Measurements from ENCODE around the gene HBEGF. TPM values are rescaled to one million over a fixed set of nuclear protein-coding genes. Genes with fewer than 3 reads are reported as not detected.

HBEGF gene
- total and polyA plus RNA-seq, 10 donors = 1.2 to 16.2 (median 6.9) TPM

DNA sequence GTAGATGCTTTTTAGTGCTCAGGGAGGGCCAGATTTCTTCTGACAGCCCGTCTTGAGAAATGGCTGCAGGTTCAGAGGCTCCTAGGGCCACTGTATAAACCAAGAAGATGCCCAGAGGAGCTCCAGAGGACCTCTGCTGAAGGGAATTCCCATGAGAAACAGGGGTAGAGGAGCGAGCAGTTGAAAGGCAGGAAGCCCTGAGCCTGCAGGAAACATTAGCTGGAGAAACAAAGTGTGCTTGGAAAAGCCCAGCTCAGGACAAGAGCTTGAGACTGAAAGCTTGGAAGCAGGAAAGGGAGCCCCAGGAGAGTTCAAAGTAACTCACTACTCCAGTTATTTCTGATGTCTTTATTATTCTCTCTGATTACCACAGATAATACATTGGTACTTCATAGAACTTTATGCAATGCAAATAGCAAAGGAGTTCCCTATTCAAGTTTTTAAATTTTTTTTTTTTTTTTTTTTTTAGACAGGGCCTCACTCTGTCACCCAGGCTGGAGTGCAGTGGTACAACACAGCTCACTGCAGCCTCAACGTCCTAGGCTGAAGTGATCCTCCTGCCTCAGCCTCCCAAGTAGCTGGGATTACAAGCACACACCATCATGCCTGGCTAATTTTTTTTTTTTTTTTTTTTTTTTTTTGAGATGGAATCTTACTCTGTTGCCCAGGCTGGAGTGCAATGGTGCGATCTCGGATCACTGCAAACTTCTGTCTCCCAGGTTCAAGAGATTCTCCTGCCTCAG lies 16.5 kb downstream of the HBEGF start:
- peaks cover 0 to 29% (median 3%) of the 10 kb centered on the region in 6 donors for H3K36me3 ChIP-seq
- no peaks in the 10 kb centered on the region for H3K9me3 ChIP-seq
- 74 to 85% (median 77%) methylated on average over 5 of the region's 5 CpGs for WGBS, 5 donors
- TF ChIP-seq POLR2AphosphoS5 (IDR thresholded peaks at IDR 0.05) (no peak), POLR2A (IDR thresholded peaks at IDR 0.05) (no peak)
- TF ChIP-seq, protein P1, sequence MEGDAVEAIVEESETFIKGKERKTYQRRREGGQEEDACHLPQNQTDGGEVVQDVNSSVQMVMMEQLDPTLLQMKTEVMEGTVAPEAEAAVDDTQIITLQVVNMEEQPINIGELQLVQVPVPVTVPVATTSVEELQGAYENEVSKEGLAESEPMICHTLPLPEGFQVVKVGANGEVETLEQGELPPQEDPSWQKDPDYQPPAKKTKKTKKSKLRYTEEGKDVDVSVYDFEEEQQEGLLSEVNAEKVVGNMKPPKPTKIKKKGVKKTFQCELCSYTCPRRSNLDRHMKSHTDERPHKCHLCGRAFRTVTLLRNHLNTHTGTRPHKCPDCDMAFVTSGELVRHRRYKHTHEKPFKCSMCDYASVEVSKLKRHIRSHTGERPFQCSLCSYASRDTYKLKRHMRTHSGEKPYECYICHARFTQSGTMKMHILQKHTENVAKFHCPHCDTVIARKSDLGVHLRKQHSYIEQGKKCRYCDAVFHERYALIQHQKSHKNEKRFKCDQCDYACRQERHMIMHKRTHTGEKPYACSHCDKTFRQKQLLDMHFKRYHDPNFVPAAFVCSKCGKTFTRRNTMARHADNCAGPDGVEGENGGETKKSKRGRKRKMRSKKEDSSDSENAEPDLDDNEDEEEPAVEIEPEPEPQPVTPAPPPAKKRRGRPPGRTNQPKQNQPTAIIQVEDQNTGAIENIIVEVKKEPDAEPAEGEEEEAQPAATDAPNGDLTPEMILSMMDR (IDR thresholded peaks at IDR 0.05 in 8 of 11, conservative IDR thresholded peaks at IDR 0.05 in 3 of 11) = no peak
- no peak for DNase-seq
- no peak overlapping the region for H3K4me3 ChIP-seq
- intact Hi-C loops (cut with DNase I; ENCODE audit: low total_unique reads) = no loop called here
- peaks cover 0 to 30% (median 11%) of the 10 kb centered on the region in 6 donors for H3K4me1 ChIP-seq
- no peaks in the 10 kb centered on the region for H3K27me3 ChIP-seq (replicated peaks in 1 of 7)
- peak overlapping the region in 1 of 8 donors; percentile 27 for H3K27ac ChIP-seq

GRCh38 chr5:140328036-140328764 lies 18.2 kb downstream of the HBEGF start:
- Histone ChIP-seq H3K27me3 (replicated peaks in 1 of 7) (no peaks in the 10 kb centered on the region), H3K27ac (no peak overlapping the region), H3K9me3 (no peaks in the 10 kb centered on the region), H3K4me3 (no peak overlapping the region), H3K4me1 (peaks cover 7 to 46% (median 22%) of the 10 kb centered on the region in 6 donors), H3K36me3 (peaks cover 0 to 12% (median 2%) of the 10 kb centered on the region in 6 donors)
- DNase-seq = no peak
- WGBS, 5 donors = 80 to 88% (median 81%) methylated on average over 8 of the region's 8 CpGs
- TF ChIP-seq POLR2A (IDR thresholded peaks at IDR 0.05) = no peak
- TF ChIP-seq, protein P1 (IDR thresholded peaks at IDR 0.05 in 8 of 11, conservative IDR thresholded peaks at IDR 0.05 in 3 of 11) = no peak
- TF ChIP-seq POLR2AphosphoS5 (IDR thresholded peaks at IDR 0.05) = no peak
- intact Hi-C loops (cut with DNase I; ENCODE audit: low total_unique reads) = no loop called here

DNA sequence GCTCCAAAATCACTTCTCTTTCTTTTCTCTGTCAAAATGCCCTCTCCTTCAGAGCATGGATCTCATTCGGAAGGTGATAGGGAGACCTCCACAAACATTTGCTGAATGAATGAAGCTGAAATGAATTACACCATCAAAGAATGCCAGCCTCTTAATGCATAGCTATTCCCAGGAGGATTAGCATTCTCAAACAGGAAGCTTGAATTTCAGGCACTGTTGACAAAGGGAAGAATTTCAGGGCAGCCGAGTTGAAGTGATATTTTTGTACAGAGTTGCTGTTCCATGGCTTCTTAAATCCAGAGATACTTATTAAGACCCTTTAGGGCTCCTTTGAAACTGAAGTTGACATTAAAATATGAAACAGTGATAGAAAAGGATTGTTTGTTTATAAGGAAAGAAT lies 18.8 kb downstream of the HBEGF start:
- Histone ChIP-seq H3K36me3 (peaks cover 0 to 6% (median 0%) of the 10 kb centered on the region in 6 donors), H3K4me1 (peaks cover 7 to 52% (median 25%) of the 10 kb centered on the region in 6 donors), H3K4me3 (no peak overlapping the region), H3K27me3 (replicated peaks in 1 of 7) (no peaks in the 10 kb centered on the region), H3K9me3 (no peaks in the 10 kb centered on the region), H3K27ac (no peak overlapping the region)
- intact Hi-C loops (cut with DNase I; ENCODE audit: low total_unique reads) = no loop called here
- TF ChIP-seq POLR2AphosphoS5 (IDR thresholded peaks at IDR 0.05) = no peak
- TF ChIP-seq, protein P1 (IDR thresholded peaks at IDR 0.05 in 8 of 11, conservative IDR thresholded peaks at IDR 0.05 in 3 of 11) = no peak
- 49 to 77% (median 59%) methylated on average over 2 of the region's 2 CpGs for WGBS, 5 donors
- no peak for DNase-seq

- TF ChIP-seq, protein P1 (IDR thresholded peaks at IDR 0.05 in 8 of 11, conservative IDR thresholded peaks at IDR 0.05 in 3 of 11) = no peak
- TF ChIP-seq POLR2AphosphoS5 (IDR thresholded peaks at IDR 0.05) (no peak), POLR2A (IDR thresholded peaks at IDR 0.05) (no peak)
- WGBS, 5 donors = 85 to 95% (median 93%) methylated on average over 3 of the region's 3 CpGs
- no peaks in the 10 kb centered on the region for H3K36me3 ChIP-seq
- H3K9me3 ChIP-seq = no peaks in the 10 kb centered on the region
- intact Hi-C loops (cut with DNase I; ENCODE audit: low total_unique reads) = no loop called here
- no peaks in the 10 kb centered on the region for H3K27me3 ChIP-seq (replicated peaks in 1 of 7)
- peak overlapping the region in 4 of 8 donors; percentile 31 to 79 (median 76) for H3K27ac ChIP-seq
- peaks cover 7 to 68% (median 33%) of the 10 kb centered on the region in 6 donors for H3K4me1 ChIP-seq
- H3K4me3 ChIP-seq = no peak overlapping the region
- no peak for DNase-seq
Observed at GRCh38 chr5:140325486-140325885, 20.9 kb downstream of the HBEGF start.
